Smooth muscle cell (in vitro differentiated cells): ENCODE measurements around the gene SPHK2. TPM values are rescaled to one million over a fixed set of nuclear protein-coding genes. Genes with fewer than 3 reads are reported as not detected.

Experiments
- DNase-seq: peaks from one replicate; lab custom pipeline; 2025; ENCODE audit not compliant: unreplicated experiment; lab: John Stamatoyannopoulos, UW
- H2AFZ ChIP-seq: fragments of 200-600 bp; sonication (generic); 2 replicates; pipeline ENCODE4 v1.6.0; 2016; ENCODE audit warnings: antibody characterized with exemption, low read depth, mild to moderate bottlenecking
- H3F3A ChIP-seq: fragments of 200-600 bp; sonication (generic); 2 replicates; pipeline ENCODE4 v1.6.0; 2017; ENCODE audit warnings: antibody characterized with exemption, low read depth
- H3K27ac ChIP-seq: fragments of 200-600 bp; sonication (generic); 2 replicates; pipeline ENCODE4 v1.5.1; 2016; ENCODE audit warnings: low read depth, mild to moderate bottlenecking
- H3K27me3 ChIP-seq: fragments of 200-600 bp; sonication (generic); 2 replicates; pipeline ENCODE4 v1.6.1; 2016; ENCODE audit warnings: low read depth, mild to moderate bottlenecking
- H3K36me3 ChIP-seq: fragments of 200-600 bp; sonication (generic); 2 replicates; pipeline ENCODE4 v1.5.1; 2016; ENCODE audit warnings: low read depth
- H3K4me1 ChIP-seq: fragments of 200-600 bp; sonication (generic); 2 replicates; pipeline ENCODE4 v1.5.1; 2016; ENCODE audit warnings: low read depth
- H3K4me2 ChIP-seq: fragments of 200-600 bp; sonication (generic); 2 replicates; pipeline ENCODE4 v1.6.0; 2016; ENCODE audit warnings: mild to moderate bottlenecking
- H3K4me3 ChIP-seq: fragments of 200-600 bp; sonication (generic); 2 replicates; pipeline ENCODE4 v1.5.1; 2016; ENCODE audit warnings: mild to moderate bottlenecking
- H3K79me2 ChIP-seq: fragments of 200-600 bp; sonication (generic); 2 replicates; pipeline ENCODE4 v1.6.0; 2016; ENCODE audit warnings: low read depth, mild to moderate bottlenecking
- H3K9ac ChIP-seq: fragments of 200-600 bp; sonication (generic); 2 replicates; pipeline ENCODE4 v1.6.0; 2016; ENCODE audit warnings: low read depth
- H3K9me3 ChIP-seq: fragments of 200-600 bp; sonication (generic); replicated peaks from 2 replicates; pipeline ENCODE4 v1.5.1; 2016; ENCODE audit warnings: low read depth
- H4K20me1 ChIP-seq: fragments of 200-600 bp; sonication (generic); 2 replicates; pipeline ENCODE4 v1.6.0; 2016; ENCODE audit warnings: low read depth
- CTCF ChIP-seq: fragments of 200-600 bp; sonication (generic); IDR thresholded peaks from 2 replicates; pipeline ENCODE4 v1.5.1; 2017; ENCODE audit warnings: borderline replicate concordance, mild to moderate bottlenecking, antibody characterized with exemption; ENCODE audit not compliant: insufficient read depth, poor library complexity, severe bottlenecking
- WGBS: methylation state at CpG from one replicate; pipeline ENCODE4 v1.1.7; 2016; ENCODE audit warnings: low lambda C conversion rate; 5-methylcytosine and 5-hydroxymethylcytosine counted together
- polyA plus RNA-seq: library from polyadenylated mRNA; unstranded; fragments of >200 nt; fragmentation: Nextera tagmentation; extraction: Ambion mirVana; gene quantifications from 2 replicates; pipeline ENCODE4 v1.2.1, GENCODE V29; 2016
- total RNA-seq: library from RNA; depleted of rRNA; stranded (reverse); fragments of >200 nt; gene quantifications from 2 replicates; pipeline ENCODE4 v1.2.3, GENCODE V29; 2014

SPHK2 gene
- total and polyA plus RNA-seq, 2 experiments from 2014 or later = 8.2 to 9.3 TPM

GRCh38 chr19:48637449-48637947, 18.2 kb downstream of the SPHK2 start:
- Histone ChIP-seq H3K9me3 (no peaks in the 10 kb centered on the region), H3K9ac (peak overlapping the region; percentile 73), H3K36me3 (no peaks in the 10 kb centered on the region), H3K4me1 (peaks cover 4% of the 10 kb centered on the region), H2AFZ (peak overlapping the region; percentile 76), H3K4me2 (peak overlapping the region; percentile 79), H4K20me1 (no peaks in the 10 kb centered on the region), H3K4me3 (peak overlapping the region; percentile 60), H3K27ac (peak overlapping the region; percentile 65), H3K79me2 (no peaks in the 10 kb centered on the region), H3K27me3 (peaks cover 6% of the 10 kb centered on the region), H3F3A (peaks cover 12% of the 10 kb centered on the region)
- under 1% methylated on average over 34 of the region's 38 CpGs for WGBS
- no peak for TF ChIP-seq CTCF
- peak; percentile 94 for DNase-seq

GRCh38 chr19:48637948-48638830, 18.9 kb downstream of the SPHK2 start:
- peak overlapping the region; percentile 60 for H3K4me3 ChIP-seq
- H3F3A ChIP-seq = peaks cover 12% of the 10 kb centered on the region
- peak; percentile 57 for DNase-seq
- no peaks in the 10 kb centered on the region for H3K36me3 ChIP-seq
- no peak for TF ChIP-seq CTCF
- H3K27me3 ChIP-seq = peaks cover 6% of the 10 kb centered on the region
- no peaks in the 10 kb centered on the region for H3K9me3 ChIP-seq
- peak overlapping the region; percentile 76 for H2AFZ ChIP-seq
- H3K4me2 ChIP-seq = peak overlapping the region; percentile 79
- H3K9ac ChIP-seq = peak overlapping the region; percentile 73
- H3K27ac ChIP-seq = peak overlapping the region; percentile 65
- H4K20me1 ChIP-seq = no peaks in the 10 kb centered on the region
- WGBS = 13% methylated on average over 26 of the region's 29 CpGs
- peaks cover 4% of the 10 kb centered on the region for H3K4me1 ChIP-seq
- no peaks in the 10 kb centered on the region for H3K79me2 ChIP-seq

- Histone ChIP-seq H3K9me3 (no peaks in the 10 kb centered on the region), H2AFZ (no peak overlapping the region), H3F3A (peaks cover 12% of the 10 kb centered on the region), H3K79me2 (no peaks in the 10 kb centered on the region), H4K20me1 (no peaks in the 10 kb centered on the region), H3K4me1 (peaks cover 4% of the 10 kb centered on the region), H3K36me3 (no peaks in the 10 kb centered on the region), H3K27me3 (peaks cover 6% of the 10 kb centered on the region), H3K4me3 (no peak overlapping the region), H3K27ac (no peak overlapping the region), H3K9ac (no peak overlapping the region), H3K4me2 (no peak overlapping the region)
- 81% methylated on average over 15 of the region's 16 CpGs for WGBS
- no peak for TF ChIP-seq CTCF
- DNase-seq = no peak
Observed at GRCh38 chr19:48638831-48639381, 19.6 kb downstream of the SPHK2 start.
